Upper lobe of left lung (tissue), 4 donors: ENCODE measurements around the gene COG7.

Source experiments
- EP300 ChIP-seq, 4 donors: sonication (generic); formaldehyde crosslinking; IDR thresholded peaks; one replicate each; pipeline ENCODE4 v1.5.1; 2017; ENCODE audit warnings: antibody characterized with exemption in 4 of 4, control low read depth in 2 of 4
- POLR2A ChIP-seq, 4 donors: fragments of 450-650 bp; IDR thresholded peaks; one replicate each; pipeline ENCODE4 v1.5.1; 2016 to 2017; ENCODE audit warnings: antibody characterized with exemption in 4 of 4, mild to moderate bottlenecking in 2 of 4
- POLR2AphosphoS5 ChIP-seq, 2 donors: sonication (generic); formaldehyde crosslinking; IDR thresholded peaks; one replicate each; pipeline ENCODE4 v1.5.1; 2017; ENCODE audit warnings: antibody characterized with exemption in 2 of 2
- TF ChIP-seq, protein P1 (sequence below), 6 experiments: fragments of 450-650 bp in 4 of 6; fragments of 200-600 bp in 2 of 6; sonication (generic) in 2 of 6; IDR thresholded peaks; one replicate each; pipeline ENCODE4 v1.5.1; 2016 to 2019; ENCODE audit warnings: antibody characterized with exemption in 6 of 6

DNA sequence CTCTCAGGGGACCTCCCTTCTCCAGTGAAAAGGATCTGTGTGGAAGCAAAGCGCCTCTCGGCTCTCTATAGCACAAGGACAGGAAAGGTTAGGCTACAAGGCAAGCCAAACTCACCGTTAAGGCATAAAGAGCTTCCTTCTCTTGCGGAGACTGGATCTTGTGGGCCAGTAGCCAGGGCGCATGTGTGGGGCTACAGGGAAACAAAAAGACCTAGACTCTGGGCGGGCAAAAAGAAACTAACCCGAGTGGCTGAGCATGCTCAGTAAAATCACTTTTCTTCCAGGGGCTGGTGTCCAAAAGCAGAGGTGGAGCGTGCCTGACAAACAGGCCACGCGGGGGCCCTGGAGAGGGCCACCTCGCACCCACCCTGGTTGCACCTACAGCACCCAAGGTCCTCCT lies 41.2 kb upstream of the COG7 start:
- TF ChIP-seq, protein P1, sequence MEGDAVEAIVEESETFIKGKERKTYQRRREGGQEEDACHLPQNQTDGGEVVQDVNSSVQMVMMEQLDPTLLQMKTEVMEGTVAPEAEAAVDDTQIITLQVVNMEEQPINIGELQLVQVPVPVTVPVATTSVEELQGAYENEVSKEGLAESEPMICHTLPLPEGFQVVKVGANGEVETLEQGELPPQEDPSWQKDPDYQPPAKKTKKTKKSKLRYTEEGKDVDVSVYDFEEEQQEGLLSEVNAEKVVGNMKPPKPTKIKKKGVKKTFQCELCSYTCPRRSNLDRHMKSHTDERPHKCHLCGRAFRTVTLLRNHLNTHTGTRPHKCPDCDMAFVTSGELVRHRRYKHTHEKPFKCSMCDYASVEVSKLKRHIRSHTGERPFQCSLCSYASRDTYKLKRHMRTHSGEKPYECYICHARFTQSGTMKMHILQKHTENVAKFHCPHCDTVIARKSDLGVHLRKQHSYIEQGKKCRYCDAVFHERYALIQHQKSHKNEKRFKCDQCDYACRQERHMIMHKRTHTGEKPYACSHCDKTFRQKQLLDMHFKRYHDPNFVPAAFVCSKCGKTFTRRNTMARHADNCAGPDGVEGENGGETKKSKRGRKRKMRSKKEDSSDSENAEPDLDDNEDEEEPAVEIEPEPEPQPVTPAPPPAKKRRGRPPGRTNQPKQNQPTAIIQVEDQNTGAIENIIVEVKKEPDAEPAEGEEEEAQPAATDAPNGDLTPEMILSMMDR (IDR thresholded peaks at IDR 0.05): no peak
- no peak for TF ChIP-seq POLR2AphosphoS5 (IDR thresholded peaks at IDR 0.05)
- no peak for TF ChIP-seq POLR2A (IDR thresholded peaks at IDR 0.05)
- no peak for TF ChIP-seq EP300 (IDR thresholded peaks at IDR 0.05)
